ENCODE measurements around the gene PSEN1. TPM values are rescaled to one million over a fixed set of nuclear protein-coding genes. Genes with fewer than 3 reads are reported as not detected.

PSEN1 gene
- total and polyA plus RNA-seq, 2 donors (not counting 3 experiments of a cell fraction or from before 2014, with no cell fraction given), result 16.5 to 36.8 TPM

DNA sequence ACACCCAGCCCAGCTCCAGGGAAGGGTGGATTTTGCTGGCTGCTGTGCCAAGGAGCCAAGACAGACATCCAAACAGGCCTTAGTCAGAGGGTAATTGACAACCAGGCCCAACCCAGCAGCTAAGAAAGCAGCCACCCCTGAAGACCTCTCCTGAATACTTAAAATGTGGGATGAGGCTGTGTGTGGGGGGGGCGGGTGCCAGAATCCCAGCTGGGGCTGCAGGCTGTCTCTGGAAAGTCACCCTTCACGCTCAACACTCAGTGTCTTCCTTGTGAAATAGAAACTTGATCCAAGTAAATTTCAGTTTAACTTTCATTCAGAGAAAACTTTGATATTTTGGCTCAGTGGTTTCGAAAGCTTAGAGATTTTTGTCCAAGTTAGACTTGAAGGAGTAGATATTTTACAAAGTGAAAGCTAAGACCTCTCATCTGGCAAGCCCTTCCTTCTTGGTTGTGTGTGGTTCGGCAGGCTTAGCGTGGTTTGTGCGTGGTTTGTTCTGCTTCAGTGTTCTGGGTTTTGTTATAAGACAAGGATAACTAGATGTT, 106.1 kb downstream of the PSEN1 start:
- DNase-seq (ENCODE audit: low read depth, low spot score), result no peak
- no peak overlapping the region for H3K9ac ChIP-seq (replicated peaks; ENCODE audit: extremely low read depth, insufficient read depth, low read length)
- POLR2A ChIA-PET, result no interaction called here
- H4K20me1 ChIP-seq (replicated peaks; ENCODE audit: control insufficient read depth, extremely low read depth, insufficient read depth, low read length), result no peaks in the 10 kb centered on the region
- FAIRE-seq, result no peak
- H2AFZ ChIP-seq (ENCODE audit: low read depth, low read length), result no peak overlapping the region
- no TSS peak for BruUV-seq (replicated peaks)
- intact Hi-C loops (cut with micrococcal nuclease), result no loop called here
- peaks cover 32% of the 10 kb centered on the region for H3K4me1 ChIP-seq (ENCODE audit: control insufficient read depth, extremely low read depth, insufficient read depth, low read length)
- no peak overlapping the region for H3K27ac ChIP-seq (ENCODE audit: insufficient read depth, low read depth, low read length)
- no peaks in the 10 kb centered on the region for H3K36me3 ChIP-seq (ENCODE audit: control insufficient read depth in 2 of 2, extremely low read depth in 1 of 2, insufficient read depth in 2 of 2, low read length in 2 of 2)
- no peaks in the 10 kb centered on the region for H3K79me2 ChIP-seq (ENCODE audit: control insufficient read depth, insufficient read depth, low read length)
- H3K9me3 ChIP-seq (replicated peaks; ENCODE audit: control insufficient read depth, insufficient read depth, low read length), result no peaks in the 10 kb centered on the region
- no peak overlapping the region for H3K4me2 ChIP-seq (ENCODE audit: insufficient read depth, low read length)
- H3K9me1 ChIP-seq (replicated peaks; ENCODE audit: control insufficient read depth, extremely low read depth, insufficient read depth, low read length), result no peaks in the 10 kb centered on the region
- no peak overlapping the region for H3K4me3 ChIP-seq (replicated peaks in 1 of 3; ENCODE audit: insufficient read depth in 1 of 3, low read depth in 1 of 3, low read length in 3 of 3)
- dilution Hi-C loops (cut with MboI; ENCODE audit: extremely low pct_ligation_motif_present, low sequenced_read_pairs), result no loop called here
- no peak for TF ChIP-seq FOS (IDR thresholded peaks at IDR 0.05; ENCODE audit: borderline replicate concordance, insufficient read depth, low read length)
- TF ChIP-seq POLR2AphosphoS5 (IDR thresholded peaks at IDR 0.05; ENCODE audit: insufficient read depth, low read depth, low read length), result no peak
- no peak for TF ChIP-seq JUN (IDR thresholded peaks at IDR 0.05; ENCODE audit: borderline replicate concordance, insufficient read depth, insufficient read length, low read depth)
- no peak for TF ChIP-seq GATA2 (IDR thresholded peaks at IDR 0.05; ENCODE audit: insufficient read depth, insufficient read length, low read depth, low read length)
- TF ChIP-seq EZH2 (IDR thresholded peaks at IDR 0.05; ENCODE audit: borderline replicate concordance, low read depth, low read length, severe bottlenecking), result no peak
- TF ChIP-seq MYC (IDR thresholded peaks at IDR 0.05; ENCODE audit: low read depth, low read length), result no peak
- TF ChIP-seq, protein P1, sequence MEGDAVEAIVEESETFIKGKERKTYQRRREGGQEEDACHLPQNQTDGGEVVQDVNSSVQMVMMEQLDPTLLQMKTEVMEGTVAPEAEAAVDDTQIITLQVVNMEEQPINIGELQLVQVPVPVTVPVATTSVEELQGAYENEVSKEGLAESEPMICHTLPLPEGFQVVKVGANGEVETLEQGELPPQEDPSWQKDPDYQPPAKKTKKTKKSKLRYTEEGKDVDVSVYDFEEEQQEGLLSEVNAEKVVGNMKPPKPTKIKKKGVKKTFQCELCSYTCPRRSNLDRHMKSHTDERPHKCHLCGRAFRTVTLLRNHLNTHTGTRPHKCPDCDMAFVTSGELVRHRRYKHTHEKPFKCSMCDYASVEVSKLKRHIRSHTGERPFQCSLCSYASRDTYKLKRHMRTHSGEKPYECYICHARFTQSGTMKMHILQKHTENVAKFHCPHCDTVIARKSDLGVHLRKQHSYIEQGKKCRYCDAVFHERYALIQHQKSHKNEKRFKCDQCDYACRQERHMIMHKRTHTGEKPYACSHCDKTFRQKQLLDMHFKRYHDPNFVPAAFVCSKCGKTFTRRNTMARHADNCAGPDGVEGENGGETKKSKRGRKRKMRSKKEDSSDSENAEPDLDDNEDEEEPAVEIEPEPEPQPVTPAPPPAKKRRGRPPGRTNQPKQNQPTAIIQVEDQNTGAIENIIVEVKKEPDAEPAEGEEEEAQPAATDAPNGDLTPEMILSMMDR (IDR thresholded peaks at IDR 0.05; ENCODE audit: extremely low read depth in 1 of 2, insufficient read depth in 1 of 2, low read depth in 1 of 2, low read length in 2 of 2), result no peak
- TF ChIP-seq, protein P2, sequence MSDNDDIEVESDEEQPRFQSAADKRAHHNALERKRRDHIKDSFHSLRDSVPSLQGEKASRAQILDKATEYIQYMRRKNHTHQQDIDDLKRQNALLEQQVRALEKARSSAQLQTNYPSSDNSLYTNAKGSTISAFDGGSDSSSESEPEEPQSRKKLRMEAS (IDR thresholded peaks at IDR 0.05; ENCODE audit: insufficient read depth, insufficient read length), result no peak
- TF ChIP-seq POLR2A (IDR thresholded peaks at IDR 0.05; ENCODE audit: low read depth, low read length), result no peak
- CTCF ChIA-PET, result interaction anchor here (1.2 kb wide), 1 partner anchor 10 kb away, joined by 3 read pairs; no protein-coding TSS in a partner anchor
- no peaks in the 10 kb centered on the region for H3K27me3 ChIP-seq (ENCODE audit: control insufficient read depth in 2 of 2, insufficient read depth in 2 of 2, low read length in 2 of 2)

Data from endothelial cell of umbilical vein (primary cell).